Esophagus muscularis mucosa (tissue), 4 donors: Measurements from ENCODE around the gene TNP2.

Experiments used
- EP300 ChIP-seq: sonication (generic); formaldehyde crosslinking; IDR thresholded peaks from one replicate; pipeline ENCODE4 v1.6.1; 2017; ENCODE audit warnings: antibody characterized with exemption
- POLR2A ChIP-seq: fragments of 450-650 bp; IDR thresholded peaks from one replicate; pipeline ENCODE4 v1.6.1; 2017; ENCODE audit warnings: antibody characterized with exemption, moderate library complexity, mild to moderate bottlenecking, low read depth
- POLR2AphosphoS5 ChIP-seq, 2 donors: sonication (generic); formaldehyde crosslinking; IDR thresholded peaks; one replicate each; pipeline ENCODE4 v1.6.1; 2017; ENCODE audit warnings: antibody characterized with exemption in 2 of 2
- TF ChIP-seq, protein P1 (sequence below), 3 experiments: fragments of 200-600 bp in 2 of 3; fragments of 450-650 bp in 1 of 3; sonication (generic) in 2 of 3; IDR thresholded peaks; one replicate each; pipeline ENCODE4 v1.5.1; 2017 to 2019; ENCODE audit warnings: antibody characterized with exemption in 3 of 3, mild to moderate bottlenecking in 2 of 3, moderate library complexity in 1 of 3

DNA sequence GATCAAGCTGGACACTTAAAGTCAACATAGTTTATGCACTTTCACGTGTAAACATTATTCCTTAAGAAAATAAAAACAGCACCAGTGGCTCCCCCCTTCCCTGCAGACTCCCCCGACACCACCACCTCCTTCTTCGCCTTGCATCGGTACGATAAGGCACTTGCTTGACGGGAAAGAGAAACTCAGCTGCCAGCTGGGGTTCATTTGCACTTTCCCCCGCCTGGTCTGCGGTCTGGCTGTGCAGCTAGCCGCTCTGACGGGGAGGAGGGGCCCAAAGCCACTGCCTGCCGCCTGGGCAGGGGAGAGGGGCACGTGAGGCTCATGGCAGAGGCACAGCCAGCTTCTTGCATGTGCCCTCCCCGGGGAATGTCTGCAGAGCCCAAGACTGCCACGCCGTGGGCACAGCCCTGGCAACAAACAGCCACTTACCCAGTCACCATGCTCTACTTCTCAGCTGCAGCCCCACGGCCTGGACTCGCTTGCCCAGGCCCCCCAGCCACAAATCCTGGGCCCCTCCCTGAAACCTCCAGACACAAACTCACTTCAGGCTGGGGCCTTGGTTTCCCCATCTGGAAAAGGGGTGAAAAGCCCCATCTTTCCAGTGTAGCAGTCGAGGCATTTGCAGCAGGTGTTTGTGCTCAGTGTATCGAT, 28.5 kb upstream of the TNP2 start:
- no peak for TF ChIP-seq POLR2AphosphoS5 (IDR thresholded peaks at IDR 0.05)
- TF ChIP-seq, protein P1, sequence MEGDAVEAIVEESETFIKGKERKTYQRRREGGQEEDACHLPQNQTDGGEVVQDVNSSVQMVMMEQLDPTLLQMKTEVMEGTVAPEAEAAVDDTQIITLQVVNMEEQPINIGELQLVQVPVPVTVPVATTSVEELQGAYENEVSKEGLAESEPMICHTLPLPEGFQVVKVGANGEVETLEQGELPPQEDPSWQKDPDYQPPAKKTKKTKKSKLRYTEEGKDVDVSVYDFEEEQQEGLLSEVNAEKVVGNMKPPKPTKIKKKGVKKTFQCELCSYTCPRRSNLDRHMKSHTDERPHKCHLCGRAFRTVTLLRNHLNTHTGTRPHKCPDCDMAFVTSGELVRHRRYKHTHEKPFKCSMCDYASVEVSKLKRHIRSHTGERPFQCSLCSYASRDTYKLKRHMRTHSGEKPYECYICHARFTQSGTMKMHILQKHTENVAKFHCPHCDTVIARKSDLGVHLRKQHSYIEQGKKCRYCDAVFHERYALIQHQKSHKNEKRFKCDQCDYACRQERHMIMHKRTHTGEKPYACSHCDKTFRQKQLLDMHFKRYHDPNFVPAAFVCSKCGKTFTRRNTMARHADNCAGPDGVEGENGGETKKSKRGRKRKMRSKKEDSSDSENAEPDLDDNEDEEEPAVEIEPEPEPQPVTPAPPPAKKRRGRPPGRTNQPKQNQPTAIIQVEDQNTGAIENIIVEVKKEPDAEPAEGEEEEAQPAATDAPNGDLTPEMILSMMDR (IDR thresholded peaks at IDR 0.05) = no peak
- TF ChIP-seq EP300 = no peak
- no peak for TF ChIP-seq POLR2A
